Stimulated activated naive B cell treated with anti-CD40 and anti-IgM and Interleukin-4, amounts not matched to agents 10 μg/mL and 1 μg/mL and 100 μg/mL, for 72 hours (primary cell): ENCODE data around the gene HEATR1.
A peak's percentile ranks its signal among the peaks of the same experiment; 100 is the strongest.

Source experiments
- ATAC-seq, 2 donors: fragments of 150-1000 bp; cut with Tn5 transposase; replicated peaks; 2 replicates each; pipeline ENCODE4 v1.10.0; 2021; ENCODE audit warnings: moderate library complexity in 1 of 2
- DNase-seq: peaks from one replicate; pipeline ENCODE4 v3.0.0; 2021
- H3K27ac Mint-ChIP-seq: one replicate; pipeline ENCODE4 v1.8.0; 2022; ENCODE audit warnings: mild to moderate bottlenecking, mixed read lengths
- H3K27me3 Mint-ChIP-seq, 2 donors: one replicate each; pipeline ENCODE4 v1.8.0; 2022; ENCODE audit warnings: mixed read lengths in 2 of 2
- H3K36me3 Mint-ChIP-seq, 2 donors: one replicate each; pipeline ENCODE4 v1.8.0; 2022; ENCODE audit warnings: mixed read lengths in 2 of 2, mild to moderate bottlenecking in 1 of 2
- H3K4me1 Mint-ChIP-seq, 2 donors: one replicate each; pipeline ENCODE4 v1.8.0; 2022; ENCODE audit warnings: mixed read lengths in 2 of 2, mild to moderate bottlenecking in 1 of 2
- H3K4me3 Mint-ChIP-seq, 2 donors: one replicate each; pipeline ENCODE4 v1.8.0; 2022; ENCODE audit warnings: mild to moderate bottlenecking in 2 of 2, mixed read lengths in 2 of 2, moderate library complexity in 1 of 2
- H3K9me3 Mint-ChIP-seq, 2 donors: one replicate each; pipeline ENCODE4 v1.8.0; 2022; ENCODE audit warnings: mixed read lengths in 2 of 2, mild to moderate bottlenecking in 1 of 2

HEATR1 gene, protein sequence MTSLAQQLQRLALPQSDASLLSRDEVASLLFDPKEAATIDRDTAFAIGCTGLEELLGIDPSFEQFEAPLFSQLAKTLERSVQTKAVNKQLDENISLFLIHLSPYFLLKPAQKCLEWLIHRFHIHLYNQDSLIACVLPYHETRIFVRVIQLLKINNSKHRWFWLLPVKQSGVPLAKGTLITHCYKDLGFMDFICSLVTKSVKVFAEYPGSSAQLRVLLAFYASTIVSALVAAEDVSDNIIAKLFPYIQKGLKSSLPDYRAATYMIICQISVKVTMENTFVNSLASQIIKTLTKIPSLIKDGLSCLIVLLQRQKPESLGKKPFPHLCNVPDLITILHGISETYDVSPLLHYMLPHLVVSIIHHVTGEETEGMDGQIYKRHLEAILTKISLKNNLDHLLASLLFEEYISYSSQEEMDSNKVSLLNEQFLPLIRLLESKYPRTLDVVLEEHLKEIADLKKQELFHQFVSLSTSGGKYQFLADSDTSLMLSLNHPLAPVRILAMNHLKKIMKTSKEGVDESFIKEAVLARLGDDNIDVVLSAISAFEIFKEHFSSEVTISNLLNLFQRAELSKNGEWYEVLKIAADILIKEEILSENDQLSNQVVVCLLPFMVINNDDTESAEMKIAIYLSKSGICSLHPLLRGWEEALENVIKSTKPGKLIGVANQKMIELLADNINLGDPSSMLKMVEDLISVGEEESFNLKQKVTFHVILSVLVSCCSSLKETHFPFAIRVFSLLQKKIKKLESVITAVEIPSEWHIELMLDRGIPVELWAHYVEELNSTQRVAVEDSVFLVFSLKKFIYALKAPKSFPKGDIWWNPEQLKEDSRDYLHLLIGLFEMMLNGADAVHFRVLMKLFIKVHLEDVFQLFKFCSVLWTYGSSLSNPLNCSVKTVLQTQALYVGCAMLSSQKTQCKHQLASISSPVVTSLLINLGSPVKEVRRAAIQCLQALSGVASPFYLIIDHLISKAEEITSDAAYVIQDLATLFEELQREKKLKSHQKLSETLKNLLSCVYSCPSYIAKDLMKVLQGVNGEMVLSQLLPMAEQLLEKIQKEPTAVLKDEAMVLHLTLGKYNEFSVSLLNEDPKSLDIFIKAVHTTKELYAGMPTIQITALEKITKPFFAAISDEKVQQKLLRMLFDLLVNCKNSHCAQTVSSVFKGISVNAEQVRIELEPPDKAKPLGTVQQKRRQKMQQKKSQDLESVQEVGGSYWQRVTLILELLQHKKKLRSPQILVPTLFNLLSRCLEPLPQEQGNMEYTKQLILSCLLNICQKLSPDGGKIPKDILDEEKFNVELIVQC (N-terminal part only)

DNA sequence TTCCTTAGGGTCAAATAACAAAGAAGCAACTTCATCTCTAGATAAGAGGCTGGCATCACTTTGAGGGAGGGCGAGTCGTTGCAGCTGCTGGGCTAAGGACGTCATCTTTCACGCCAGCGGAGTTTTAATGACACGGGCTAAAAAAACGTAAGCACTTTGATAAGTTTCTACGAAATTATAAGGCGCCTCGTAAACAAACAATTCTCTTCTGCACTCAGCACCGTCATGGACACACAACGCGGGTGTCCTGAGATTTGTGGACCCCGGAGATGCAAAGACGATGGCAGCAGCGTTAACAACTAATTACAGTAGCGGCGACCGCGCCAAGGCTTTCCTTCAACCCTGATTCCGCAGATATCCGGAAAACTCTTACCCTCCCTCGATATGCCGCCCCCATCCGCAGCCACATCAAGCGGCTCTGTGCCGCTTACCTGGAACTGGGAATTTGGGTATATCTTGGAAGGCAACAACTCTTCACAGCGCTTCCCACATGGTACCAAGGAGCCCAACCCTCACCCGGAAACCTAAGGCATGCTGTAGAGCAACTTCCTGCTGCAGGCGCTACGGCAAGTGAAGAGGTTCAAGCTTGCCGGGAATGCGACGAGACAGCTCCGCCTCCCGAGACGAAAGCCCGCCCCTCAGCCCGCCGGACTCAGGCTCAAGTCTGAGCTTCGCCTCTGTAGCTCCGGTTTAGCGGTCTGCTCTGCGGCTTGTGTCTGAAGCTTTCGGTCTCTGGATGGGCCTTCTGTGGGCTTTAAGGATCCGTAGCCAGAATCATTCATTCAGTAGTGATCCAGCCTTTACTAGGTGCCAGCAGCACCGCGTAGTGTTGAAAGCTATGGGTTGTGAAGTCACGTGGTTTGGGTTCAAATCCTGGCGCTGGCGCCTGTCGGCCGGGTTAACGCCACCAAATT is at the start of gene HEATR1:
Gene HEATR1, minus strand, starts transcription at position 526 of the 914 bp plus-strand sequence. Its CDS starts 421 bp downstream, at position 105.
- H3K9me3 Mint-ChIP-seq, result no peaks in the 10 kb centered on the region
- peak within 1 kb of the TSS; percentile 77 for H3K27ac Mint-ChIP-seq
- DNase-seq, result peak; percentile 89
- H3K36me3 Mint-ChIP-seq, result peaks cover 9 to 23% of the 10 kb centered on the region in 2 donors
- peak; percentile 91 to 96 for ATAC-seq
- H3K4me3 Mint-ChIP-seq, result peak within 1 kb of the TSS; percentile 93 to 94
- peaks cover 8 to 16% of the 10 kb centered on the region in 2 donors for H3K27me3 Mint-ChIP-seq
- peaks cover 9 to 11% of the 10 kb centered on the region in 2 donors for H3K4me1 Mint-ChIP-seq

DNA sequence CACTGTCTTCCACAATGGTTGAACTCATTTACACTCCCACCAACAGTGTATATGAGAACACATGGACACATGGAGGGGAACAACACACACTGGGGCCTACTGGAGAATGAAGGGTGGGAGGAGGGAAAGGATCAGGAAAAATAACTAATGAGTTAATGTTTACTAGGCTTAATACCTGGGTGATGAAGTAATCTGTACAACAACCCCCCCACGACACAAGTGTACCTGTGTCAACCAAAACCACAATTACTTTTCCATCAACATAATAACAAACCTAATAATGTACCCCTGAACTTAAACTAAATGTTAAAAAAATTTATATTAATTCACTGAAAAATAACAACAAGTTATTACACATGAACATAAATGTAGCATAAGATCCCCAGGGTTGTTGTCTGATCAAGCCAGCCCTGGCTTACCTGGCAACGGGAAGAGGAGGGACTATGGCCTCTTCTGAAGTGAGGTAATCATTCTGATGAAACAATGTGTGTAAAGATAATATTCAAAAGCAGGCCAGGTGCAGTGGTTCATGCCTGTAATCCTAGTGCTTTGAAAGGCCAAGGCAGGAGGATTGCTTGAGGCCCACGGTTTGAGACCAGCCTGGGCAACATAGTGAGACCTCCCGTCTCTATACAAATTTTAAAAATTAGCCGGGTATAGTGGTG is 40.8 kb upstream of the HEATR1 start:
- Mint-ChIP-seq H3K9me3 (no peaks in the 10 kb centered on the region), H3K4me1 (no peaks in the 10 kb centered on the region), H3K36me3 (no peaks in the 10 kb centered on the region), H3K27ac (no peak overlapping the region), H3K4me3 (no peak overlapping the region), H3K27me3 (peaks cover 0 to 12% of the 10 kb centered on the region in 2 donors)
- DNase-seq (no peak), ATAC-seq (no peak)

DNA sequence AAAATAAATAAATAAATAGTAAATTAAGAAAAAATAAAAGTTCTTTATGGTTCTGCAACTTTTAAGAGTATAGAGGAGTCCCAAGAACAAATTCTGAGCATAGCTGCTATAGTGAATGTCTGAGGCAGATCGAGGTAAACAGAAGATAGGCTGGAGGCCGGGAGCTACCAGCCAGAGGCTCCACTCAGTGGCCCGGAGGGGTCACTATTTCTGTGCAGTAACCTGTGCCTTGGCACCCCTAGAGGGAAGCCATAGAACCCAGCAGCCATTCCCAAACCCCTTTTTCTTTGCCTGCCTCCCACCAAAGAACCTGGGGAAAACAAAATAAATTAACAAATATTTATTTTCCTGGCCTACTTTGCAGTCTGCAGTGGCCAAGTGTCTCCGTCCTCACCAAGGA is 38.4 kb upstream of the HEATR1 start:
- no peaks in the 10 kb centered on the region for H3K9me3 Mint-ChIP-seq
- no peaks in the 10 kb centered on the region for H3K4me1 Mint-ChIP-seq
- ATAC-seq (no peak), DNase-seq (no peak)
- no peak overlapping the region for H3K27ac Mint-ChIP-seq
- H3K36me3 Mint-ChIP-seq, result no peaks in the 10 kb centered on the region
- H3K27me3 Mint-ChIP-seq, result peaks cover 6 to 16% of the 10 kb centered on the region in 2 donors
- no peak overlapping the region for H3K4me3 Mint-ChIP-seq

DNA sequence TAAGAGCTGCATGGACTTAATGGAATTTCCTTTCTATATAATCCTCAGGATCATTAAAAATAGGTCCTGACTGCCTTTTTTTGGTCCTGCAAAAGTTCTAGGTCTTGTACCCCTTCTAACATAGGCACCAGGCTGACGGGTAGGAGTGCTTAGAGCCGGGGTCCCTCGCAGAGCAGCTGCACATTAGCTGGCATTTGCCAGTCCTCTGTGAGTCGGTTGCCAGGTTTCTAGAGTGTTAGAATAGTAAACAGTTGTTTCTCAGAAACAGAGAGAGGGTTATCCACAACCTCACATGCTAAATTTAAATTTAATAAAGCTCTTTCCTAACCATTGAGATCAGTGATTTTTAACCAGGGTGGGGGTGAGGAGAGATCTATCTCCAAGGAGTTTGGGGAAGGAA is 35.4 kb upstream of the HEATR1 start:
- Mint-ChIP-seq H3K9me3 (no peaks in the 10 kb centered on the region), H3K36me3 (no peaks in the 10 kb centered on the region), H3K27me3 (peaks cover 18 to 25% of the 10 kb centered on the region in 2 donors), H3K4me3 (no peak overlapping the region), H3K27ac (no peak overlapping the region), H3K4me1 (no peaks in the 10 kb centered on the region)
- no peak for DNase-seq
- no peak for ATAC-seq

DNA sequence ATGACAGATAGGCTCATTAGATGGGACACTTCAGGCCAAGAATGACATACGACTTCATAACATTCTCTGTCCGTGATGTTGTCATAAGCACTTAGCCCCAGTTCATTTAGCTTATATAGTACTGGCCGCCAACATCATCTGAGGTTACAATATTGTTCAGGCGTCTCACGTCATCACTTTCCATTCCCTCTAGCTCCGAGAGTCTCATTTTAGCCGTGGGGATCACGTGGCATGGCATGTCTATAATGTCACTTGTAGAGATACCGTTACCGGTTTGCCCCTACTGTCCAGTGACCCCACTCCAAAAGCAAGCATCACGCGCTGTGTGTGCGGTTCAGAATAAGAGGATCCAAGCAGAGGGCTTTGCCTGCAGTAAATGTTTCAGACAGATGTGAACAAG is 34.6 kb upstream of the HEATR1 start:
- Mint-ChIP-seq H3K9me3 (no peaks in the 10 kb centered on the region), H3K27ac (no peak overlapping the region), H3K4me3 (no peak overlapping the region), H3K36me3 (no peaks in the 10 kb centered on the region), H3K4me1 (no peaks in the 10 kb centered on the region), H3K27me3 (peaks cover 22 to 33% of the 10 kb centered on the region in 2 donors)
- ATAC-seq (no peak), DNase-seq (no peak)

DNA sequence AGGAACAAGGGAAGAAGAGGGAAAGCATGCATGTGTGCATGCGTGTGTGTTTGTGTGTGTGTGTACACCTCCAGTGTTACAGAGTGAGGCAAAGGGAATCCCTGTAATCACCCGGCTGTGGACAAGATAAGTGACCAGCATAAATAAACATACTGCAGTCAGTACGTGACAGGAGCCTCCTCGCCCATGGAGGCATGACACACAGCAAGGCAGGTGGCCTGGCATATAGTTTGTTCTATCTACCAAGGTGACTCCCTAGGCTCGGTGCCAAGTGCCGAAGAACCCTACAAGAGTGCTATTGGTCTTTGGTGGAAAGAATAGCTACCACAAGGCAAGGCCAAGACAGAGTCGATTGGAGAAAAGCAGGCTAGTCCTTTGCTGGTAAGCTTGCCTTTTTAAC is 31.7 kb upstream of the HEATR1 start:
- DNase-seq (no peak), ATAC-seq (no peak)
- H3K27ac Mint-ChIP-seq, result no peak overlapping the region
- peaks cover 32 to 49% of the 10 kb centered on the region in 2 donors for H3K27me3 Mint-ChIP-seq
- peaks cover 0 to 6% of the 10 kb centered on the region in 2 donors for H3K9me3 Mint-ChIP-seq
- H3K36me3 Mint-ChIP-seq, result peaks cover 0 to 3% of the 10 kb centered on the region in 2 donors
- H3K4me1 Mint-ChIP-seq, result peaks cover 0 to 2% of the 10 kb centered on the region in 2 donors
- H3K4me3 Mint-ChIP-seq, result no peak overlapping the region

DNA sequence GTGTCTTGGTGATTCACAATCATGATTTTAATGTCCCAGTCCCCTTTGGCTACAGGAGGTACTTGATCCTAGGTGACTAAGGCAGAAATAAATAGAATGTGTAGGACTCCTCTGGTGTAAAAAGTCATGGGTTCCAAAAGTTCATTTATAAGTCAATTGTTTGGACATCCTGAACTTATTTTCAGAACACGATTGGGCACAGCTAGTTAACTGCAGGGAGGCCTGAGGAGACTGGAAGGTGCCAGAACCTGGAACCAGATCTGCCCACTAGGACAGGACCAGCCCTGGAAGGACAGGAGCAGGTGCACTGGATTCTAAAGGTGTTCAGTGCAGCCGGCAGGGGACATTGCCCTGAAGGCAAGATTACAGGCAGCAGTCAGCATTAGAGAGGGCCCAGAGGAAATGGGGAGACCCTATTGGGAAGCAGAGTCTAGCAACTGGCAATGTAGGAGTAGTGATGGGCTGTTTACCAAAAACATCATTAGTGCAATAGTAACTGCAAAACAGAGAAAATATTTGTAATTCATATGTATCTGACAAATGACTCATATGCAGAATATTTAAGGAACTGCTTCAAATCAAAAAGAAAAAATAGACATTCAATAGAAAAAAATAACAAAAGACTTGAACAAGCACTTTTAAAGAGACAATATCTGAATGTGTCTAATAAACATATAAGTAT is 23.6 kb upstream of the HEATR1 start:
- ATAC-seq, result no peak
- H3K27me3 Mint-ChIP-seq, result peaks cover 16 to 53% of the 10 kb centered on the region in 2 donors

DNA sequence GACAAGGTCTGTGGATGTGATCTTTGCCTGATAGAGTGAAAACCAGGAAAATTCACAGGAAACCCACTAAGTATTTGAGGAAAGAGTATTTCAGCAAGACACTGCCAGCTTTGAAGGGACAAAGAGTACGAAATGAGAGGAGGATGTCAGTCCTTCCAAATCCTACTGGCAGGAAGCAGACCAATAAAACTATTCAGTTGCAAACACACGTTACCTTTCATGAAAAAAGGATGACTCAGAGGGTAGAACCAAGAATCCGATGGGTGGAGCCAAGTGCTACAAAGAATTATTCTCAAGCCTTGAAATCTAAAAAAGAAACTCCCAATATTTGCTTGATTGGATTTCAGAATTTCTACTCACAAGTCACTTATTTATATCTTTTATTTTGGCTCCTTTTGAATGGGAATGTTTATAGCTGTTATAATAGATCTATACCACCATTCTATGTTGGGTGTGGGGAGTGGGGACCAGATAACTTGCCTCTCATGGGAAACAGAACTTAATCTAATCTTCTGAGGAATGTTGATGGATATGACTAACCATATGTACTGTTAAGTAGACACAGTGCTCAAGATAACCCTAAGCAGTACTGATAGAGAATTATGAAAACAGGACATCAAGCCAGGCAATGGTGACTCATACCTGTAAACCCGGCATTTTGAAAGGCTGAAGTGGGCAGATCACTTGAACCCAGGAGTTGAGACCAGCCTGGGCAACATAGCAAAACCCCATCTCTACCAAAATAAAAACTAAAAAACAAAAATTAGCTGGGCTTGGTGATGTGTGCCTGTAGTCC is 19.3 kb upstream of the HEATR1 start:
- peaks cover 9 to 14% of the 10 kb centered on the region in 2 donors for H3K9me3 Mint-ChIP-seq
- DNase-seq (no peak), ATAC-seq (no peak)
- H3K27ac Mint-ChIP-seq, result no peak overlapping the region
- H3K4me3 Mint-ChIP-seq, result no peak overlapping the region
- H3K27me3 Mint-ChIP-seq, result peaks cover 32 to 51% of the 10 kb centered on the region in 2 donors
- H3K4me1 Mint-ChIP-seq, result no peaks in the 10 kb centered on the region
- no peaks in the 10 kb centered on the region for H3K36me3 Mint-ChIP-seq

More for the DNA sequence above, 23.6 kb upstream of the HEATR1 start:
- H3K27ac Mint-ChIP-seq, result no peak overlapping the region
- H3K4me1 Mint-ChIP-seq, result no peaks in the 10 kb centered on the region
- no peak for DNase-seq
- no peaks in the 10 kb centered on the region for H3K36me3 Mint-ChIP-seq
- no peak overlapping the region for H3K4me3 Mint-ChIP-seq
- H3K9me3 Mint-ChIP-seq, result peaks cover under 1 to 5% of the 10 kb centered on the region in 2 donors

DNA sequence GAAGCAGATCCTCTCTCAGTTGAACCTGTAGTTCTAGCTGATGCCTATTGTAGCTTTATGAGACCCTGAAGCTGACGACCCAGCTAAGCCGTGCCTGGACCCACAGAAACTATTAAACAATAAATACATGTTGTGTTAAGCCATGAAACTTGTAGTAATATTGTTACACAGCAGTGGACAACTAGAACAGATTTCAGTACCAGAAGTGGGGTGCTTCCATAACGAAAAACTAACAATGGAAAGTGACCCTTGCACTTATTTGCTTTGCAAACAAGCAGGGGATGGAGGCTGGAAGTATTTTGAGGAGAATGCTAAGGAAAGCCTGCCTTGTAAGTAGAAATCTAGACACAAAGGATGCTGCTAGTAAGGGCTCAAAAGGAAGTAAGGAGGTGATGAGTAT is 18.1 kb upstream of the HEATR1 start:
- Mint-ChIP-seq H3K4me1 (no peaks in the 10 kb centered on the region), H3K36me3 (no peaks in the 10 kb centered on the region), H3K4me3 (no peak overlapping the region), H3K9me3 (peaks cover 9 to 14% of the 10 kb centered on the region in 2 donors), H3K27me3 (peaks cover 31 to 45% of the 10 kb centered on the region in 2 donors), H3K27ac (no peak overlapping the region)
- ATAC-seq, result no peak
- DNase-seq, result no peak

DNA sequence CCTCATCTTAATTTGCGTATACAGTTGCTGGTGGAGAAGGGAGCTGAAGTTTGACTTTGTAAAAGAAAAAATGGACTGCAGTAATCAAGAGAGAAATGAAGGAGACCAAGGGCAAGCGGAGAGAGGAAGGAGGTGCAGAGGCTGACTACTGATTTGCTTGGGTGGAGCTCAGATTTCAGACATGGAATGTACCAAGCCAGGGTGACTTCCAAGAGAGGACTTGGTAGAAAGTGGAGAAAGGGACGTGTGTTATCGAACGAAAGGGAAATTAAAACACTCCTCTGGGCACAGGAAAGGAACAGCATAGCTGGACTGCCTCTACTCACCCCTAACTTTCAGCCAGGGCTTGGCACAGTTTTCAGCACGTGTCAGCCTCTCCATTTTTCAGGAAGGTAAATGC is 15.1 kb upstream of the HEATR1 start:
- peaks cover 9 to 12% of the 10 kb centered on the region in 2 donors for H3K9me3 Mint-ChIP-seq
- DNase-seq, result no peak
- no peaks in the 10 kb centered on the region for H3K36me3 Mint-ChIP-seq
- peaks cover 40 to 42% of the 10 kb centered on the region in 2 donors for H3K27me3 Mint-ChIP-seq
- H3K27ac Mint-ChIP-seq, result no peak overlapping the region
- no peaks in the 10 kb centered on the region for H3K4me1 Mint-ChIP-seq
- H3K4me3 Mint-ChIP-seq, result no peak overlapping the region
- ATAC-seq, result no peak

DNA sequence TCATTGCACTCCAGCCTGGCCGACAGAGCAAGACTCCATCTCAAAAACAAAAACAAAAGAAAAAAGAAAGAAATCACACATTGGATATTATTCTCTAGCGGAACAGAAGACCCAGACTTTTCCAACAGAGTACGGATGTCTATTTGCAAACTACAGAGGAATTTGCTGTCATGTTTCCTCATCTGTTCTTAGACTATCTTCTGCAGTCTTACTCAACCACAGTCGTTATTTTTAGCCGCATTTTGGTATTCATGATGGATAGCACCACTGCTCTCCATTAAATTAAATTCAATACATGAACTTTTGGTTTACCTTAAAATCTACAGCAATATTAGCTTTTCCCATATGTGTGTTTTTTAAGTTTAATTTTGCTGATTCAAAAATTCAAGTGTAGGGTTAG is 14.2 kb upstream of the HEATR1 start:
- Mint-ChIP-seq H3K9me3 (peaks cover 9 to 12% of the 10 kb centered on the region in 2 donors), H3K4me3 (no peak overlapping the region), H3K4me1 (no peaks in the 10 kb centered on the region), H3K27ac (no peak overlapping the region), H3K27me3 (peaks cover 33 to 42% of the 10 kb centered on the region in 2 donors), H3K36me3 (no peaks in the 10 kb centered on the region)
- DNase-seq (no peak), ATAC-seq (no peak)
